Colonic mucosa (tissue), 4 donors: Measurements from ENCODE around the gene SYNDIG1L. TPM values are rescaled to one million over a fixed set of nuclear protein-coding genes. Genes with fewer than 3 reads are reported as not detected.

ENCODE experiments used
- DNase-seq: peaks from one replicate; pipeline ENCODE4 v3.0.0-alpha.2; 2020
- H3K27ac ChIP-seq: fragments of 200-600 bp; one replicate; pipeline ENCODE4 v1.8.0; 2021
- H3K27me3 ChIP-seq: fragments of 200-600 bp; one replicate; pipeline ENCODE4 v1.8.0; 2021
- H3K36me3 ChIP-seq: fragments of 200-600 bp; one replicate; pipeline ENCODE4 v1.8.0; 2021
- H3K4me1 ChIP-seq: fragments of 200-600 bp; one replicate; pipeline ENCODE4 v1.8.0; 2021; ENCODE audit warnings: mild to moderate bottlenecking
- H3K4me3 ChIP-seq: fragments of 200-600 bp; one replicate; pipeline ENCODE4 v1.8.0; 2021
- H3K9ac ChIP-seq, 2 donors: one replicate each; pipeline ENCODE4 v1.7.0; 2013; ENCODE audit warnings: control low read depth in 2 of 2, low read depth in 2 of 2, low read length in 2 of 2
- H3K9me3 ChIP-seq: fragments of 200-600 bp; one replicate; pipeline ENCODE4 v1.8.0; 2021
- CTCF ChIP-seq: fragments of 200-600 bp; IDR thresholded peaks from one replicate; pipeline ENCODE4 v1.8.0; 2022; ENCODE audit warnings: antibody characterized with exemption, mild to moderate bottlenecking
- intact Hi-C: fragments of 100-400 bp; cut with DNase I; formaldehyde crosslinking; loops from one replicate; pipeline ENCODE4 v1.14.1; 2022
- total RNA-seq, 2 donors: library from RNA; stranded (reverse); fragmentation: NEBNext Ultra II Directional in 1 of 2; extraction: Animal tissue kit (Norgen Biotek cat#: 25700) in 1 of 2; gene quantifications; one replicate each; pipeline ENCODE4 v1.2.1, GENCODE V29; 2021
- donor health status: healthy.
- donor health status: DM: no; HTN: no; CAD: no.
- donor health status: DM: no; HTN: no; CAD: no.

Gene SYNDIG1L
- total RNA-seq, 2 donors from 2014 or later = 0.24 TPM; not detected in 1

- TF ChIP-seq CTCF = no peak
- Histone ChIP-seq H3K27me3 (no peaks in the 10 kb centered on the region), H3K9me3 (no peaks in the 10 kb centered on the region), H3K9ac (no peak overlapping the region), H3K4me3 (no peak overlapping the region), H3K4me1 (no peaks in the 10 kb centered on the region), H3K27ac (no peak overlapping the region), H3K36me3 (no peaks in the 10 kb centered on the region)
- intact Hi-C loops = no loop called here
- DNase-seq = no peak
These were observed 42.5 kb upstream of the SYNDIG1L start for GRCh38 chr14:74468513-74468912.

GRCh38 chr14:74465335-74465734 lies 39.3 kb upstream of the SYNDIG1L start:
- no peak for TF ChIP-seq CTCF
- H3K4me3 ChIP-seq = no peak overlapping the region
- H3K27ac ChIP-seq = no peak overlapping the region

GRCh38 chr14:74464785-74465184 lies 38.8 kb upstream of the SYNDIG1L start:
- no peak for DNase-seq
- intact Hi-C loops = no loop called here
- H3K4me1 ChIP-seq = no peaks in the 10 kb centered on the region

More at GRCh38 chr14:74465335-74465734, 39.3 kb upstream of the SYNDIG1L start:
- Histone ChIP-seq H3K4me1 (no peaks in the 10 kb centered on the region), H3K36me3 (no peaks in the 10 kb centered on the region), H3K9me3 (no peaks in the 10 kb centered on the region), H3K27me3 (no peaks in the 10 kb centered on the region), H3K9ac (no peak overlapping the region)
- intact Hi-C loops = no loop called here
- DNase-seq = no peak

GRCh38 chr14:74463697-74464096 lies 37.7 kb upstream of the SYNDIG1L start:
- Histone ChIP-seq H3K9ac (no peak overlapping the region), H3K27me3 (no peaks in the 10 kb centered on the region), H3K4me1 (no peaks in the 10 kb centered on the region), H3K4me3 (no peak overlapping the region), H3K27ac (no peak overlapping the region), H3K9me3 (no peaks in the 10 kb centered on the region), H3K36me3 (no peaks in the 10 kb centered on the region)
- TF ChIP-seq CTCF = no peak
- intact Hi-C loops = no loop called here
- no peak for DNase-seq

More at GRCh38 chr14:74464785-74465184, 38.8 kb upstream of the SYNDIG1L start:
- Histone ChIP-seq H3K27me3 (no peaks in the 10 kb centered on the region), H3K9me3 (no peaks in the 10 kb centered on the region), H3K27ac (no peak overlapping the region), H3K9ac (no peak overlapping the region), H3K4me3 (no peak overlapping the region), H3K36me3 (no peaks in the 10 kb centered on the region)
- no peak for TF ChIP-seq CTCF

- H3K27me3 ChIP-seq = no peaks in the 10 kb centered on the region
- no peak overlapping the region for H3K27ac ChIP-seq
These were observed 37.0 kb upstream of the SYNDIG1L start for GRCh38 chr14:74462993-74463392.

More at GRCh38 chr14:74462993-74463392, 37.0 kb upstream of the SYNDIG1L start:
- intact Hi-C loops = no loop called here
- Histone ChIP-seq H3K4me3 (no peak overlapping the region), H3K9me3 (no peaks in the 10 kb centered on the region), H3K36me3 (no peaks in the 10 kb centered on the region), H3K4me1 (no peaks in the 10 kb centered on the region), H3K9ac (no peak overlapping the region)
- TF ChIP-seq CTCF = no peak
- DNase-seq = no peak
